HCT116 (cell line): ENCODE measurements around the gene MED1.
"Not testable (repeated sequence)": the region's sequence is repeated elsewhere in the genome, so short reads cannot be mapped to it uniquely, and the experiment has no call there.

ENCODE experiments used
- CBX3 ChIP-seq: IDR thresholded peaks from 2 replicates; pipeline ENCODE4 v1.6.1; 2012; ENCODE audit warnings: low read depth
- CEBPB ChIP-seq: IDR thresholded peaks from 2 replicates; pipeline ENCODE4 v1.6.1; 2012; ENCODE audit warnings: low read depth
- CTCF ChIP-seq, 3 experiments: fragments of 200-600 bp in 1 of 3; sonication (generic) in 1 of 3; IDR thresholded peaks in 2 of 3; conservative IDR thresholded peaks in 1 of 3; 2 replicates each; pipeline ENCODE4 v1.5.1; 2012 to 2017; ENCODE audit warnings: low read depth in 2 of 3, low read length in 2 of 3, antibody characterized with exemption in 1 of 3, borderline replicate concordance in 1 of 3, control low read depth in 1 of 3, mild to moderate bottlenecking in 1 of 3, mixed read lengths in 1 of 3, mixed run types in 1 of 3, moderate library complexity in 1 of 3; ENCODE audit not compliant: insufficient read depth in 1 of 3
- EGR1 ChIP-seq: IDR thresholded peaks from 2 replicates; pipeline ENCODE4 v1.6.1; 2012; ENCODE audit warnings: low read depth
- RAD21 ChIP-seq: IDR thresholded peaks from 2 replicates; pipeline ENCODE4 v1.6.1; 2012; ENCODE audit warnings: low read depth, mild to moderate bottlenecking
- ZNF274 ChIP-seq: fragments of 200-500 bp; sonication (Bioruptor generic); IDR thresholded peaks from 2 replicates; pipeline ENCODE4 v1.6.1; 2014; ENCODE audit warnings: mild to moderate bottlenecking, low read depth, low read length, inconsistent platforms

GRCh38 chr17:39464639-39465181 is 13.6 kb upstream of the MED1 start:
- not testable (repeated sequence) for TF ChIP-seq EGR1; CTCF (IDR thresholded peaks at IDR 0.05 in 2 of 3, conservative IDR thresholded peaks at IDR 0.05 in 1 of 3; ENCODE audit: borderline replicate concordance in 1 of 3, insufficient read depth in 1 of 3, low read depth in 2 of 3, low read length in 2 of 3); CEBPB; RAD21; ZNF274; CBX3
